K562 (cell line): ENCODE measurements around the gene FAM53A. TPM values are rescaled to one million over a fixed set of nuclear protein-coding genes. Genes with fewer than 3 reads are reported as not detected.

ENCODE experiments used
- BRD4 ChIP-seq: fragments of 200-600 bp; sonication (generic); IDR thresholded peaks from 2 replicates; pipeline ENCODE4 v1.6.1; 2017; ENCODE audit warnings: inconsistent platforms
- CCNT2 ChIP-seq: IDR thresholded peaks from 2 replicates; pipeline ENCODE4 v1.6.1; 2011; ENCODE audit warnings: borderline replicate concordance, low read depth, mild to moderate bottlenecking, moderate library complexity, mixed read lengths, low read length; ENCODE audit not compliant: insufficient read length; ENCODE audit errors: extremely low read depth
- CHD2 ChIP-seq: IDR thresholded peaks from 2 replicates; pipeline ENCODE4 v1.6.1; 2011; ENCODE audit warnings: low read depth, low read length
- CHD4 ChIP-seq: fragments of 200-600 bp; sonication (generic); IDR thresholded peaks from 3 replicates; pipeline ENCODE4 v1.6.1; 2012; ENCODE audit warnings: low read depth, mild to moderate bottlenecking, mixed read lengths, low read length, inconsistent platforms; ENCODE audit not compliant: insufficient read depth, insufficient replicate concordance, poor library complexity, severe bottlenecking
- LCOR ChIP-seq: sonication (generic); formaldehyde crosslinking; IDR thresholded peaks from 2 replicates; pipeline ENCODE4 v1.8.0; 2022; ENCODE audit warnings: mild to moderate bottlenecking, missing genetic modification reagents
- NRF1 ChIP-seq, 2 experiments: fragments of 450-650 bp; IDR thresholded peaks in 1 of 2; conservative IDR thresholded peaks in 1 of 2; 2 replicates each; pipeline ENCODE4 v1.6.1; 2014; ENCODE audit warnings: mild to moderate bottlenecking in 2 of 2
- POLR2G ChIP-seq: fragments of 200-400 bp; formaldehyde crosslinking; IDR thresholded peaks from 2 replicates; pipeline ENCODE4 v1.6.1; 2017; ENCODE audit warnings: low read depth, mild to moderate bottlenecking, antibody characterized with exemption, low read length, moderate library complexity
- RUNX1 ChIP-seq: sonication (generic); IDR thresholded peaks from 2 replicates; pipeline ENCODE4 v1.6.1; 2016; ENCODE audit warnings: antibody characterized with exemption, low read depth
- SIN3A ChIP-seq, 2 experiments: fragments of 150-350 bp in 1 of 2; IDR thresholded peaks; 2 replicates each; pipeline ENCODE4 v1.6.1; 2011 to 2016; ENCODE audit warnings: borderline replicate concordance in 2 of 2, low read depth in 2 of 2, low read length in 2 of 2, mild to moderate bottlenecking in 2 of 2, moderate library complexity in 2 of 2; ENCODE audit not compliant: control insufficient read depth in 1 of 2
- SMARCA5 ChIP-seq: fragments of 450-650 bp; IDR thresholded peaks from 2 replicates; pipeline ENCODE4 v1.6.1; 2016
- ZBED1 ChIP-seq: IDR thresholded peaks from 2 replicates; pipeline ENCODE4 v1.6.1; 2014
- ZFX ChIP-seq: sonication (generic); formaldehyde crosslinking; IDR thresholded peaks from 2 replicates; pipeline ENCODE4 v1.8.0; 2022; ENCODE audit warnings: mild to moderate bottlenecking, missing genetic modification reagents, moderate library complexity
- ZNF146 ChIP-seq: IDR thresholded peaks from one replicate; pipeline ENCODE4 v1.6.1; 2018; ENCODE audit warnings: missing compliant biosample characterization; ENCODE audit not compliant: unreplicated experiment
- ZNF184 ChIP-seq: sonication (generic); formaldehyde crosslinking; IDR thresholded peaks from 2 replicates; pipeline ENCODE4 v1.5.0; 2020; ENCODE audit warnings: missing genetic modification reagents
- ZNF274 ChIP-seq: IDR thresholded peaks from 2 replicates; pipeline ENCODE4 v1.6.1; 2011; ENCODE audit warnings: low read depth, mild to moderate bottlenecking, low read length, moderate library complexity, borderline replicate concordance
- ZZZ3 ChIP-seq: fragments of 450-650 bp; IDR thresholded peaks from 2 replicates; pipeline ENCODE4 v1.6.1; 2016; ENCODE audit warnings: antibody characterized with exemption, mild to moderate bottlenecking, moderate library complexity
- polyA plus RNA-seq, 8 experiments: library from polyadenylated mRNA; depleted of rRNA in 4 of 8; stranded (reverse) in 5 of 8; unstranded in 3 of 8; fragments of >200 nt; fragmentation: Nextera tagmentation in 2 of 8; fragmentation: Illumina TruSeq in 1 of 8; extraction: Ambion mirVana in 2 of 8; extraction: Trizol in 1 of 8; gene quantifications; 2 replicates each; pipeline versions ENCODE4 v1.2.1 to v1.2.3, GENCODE V29; 2011 to 2014; ENCODE audit warnings: inconsistent platforms in 1 of 8, missing spikeins in 1 of 8
- total RNA-seq, 7 experiments: library from RNA; depleted of rRNA in 6 of 7; stranded (reverse); fragments of >200 nt in 6 of 7; fragmentation: Illumina TruSeq in 2 of 7; extraction: Trizol in 2 of 7; gene quantifications; 2 replicates each; pipeline versions ENCODE4 v1.2.1 to v1.2.3, GENCODE V29; 2011 to 2021; ENCODE audit warnings: low replicate concordance in 1 of 7
- TF ChIP-seq, protein P1 (sequence below): fragments of 450-650 bp; conservative IDR thresholded peaks from 2 replicates; pipeline ENCODE4 v1.6.1; 2016; ENCODE audit warnings: missing genetic modification characterization, low read depth, mild to moderate bottlenecking, control low read depth, missing compliant biosample characterization
- TF ChIP-seq, protein P2 (sequence below): fragments of 250-450 bp; sonication (Bioruptor Pico); IDR thresholded peaks from 2 replicates; pipeline ENCODE4 v1.9.0; 2021; ENCODE audit warnings: mild to moderate bottlenecking
- TF ChIP-seq, protein P3 (sequence below): fragments of 250-450 bp; sonication (Bioruptor Pico); IDR thresholded peaks from 2 replicates; pipeline ENCODE4 v1.5.0; 2020; ENCODE audit warnings: mild to moderate bottlenecking, borderline replicate concordance
- TF ChIP-seq, protein P4 (sequence below): fragments of 450-650 bp; formaldehyde crosslinking; IDR thresholded peaks from 2 replicates; pipeline ENCODE4 v1.4.0; 2022; ENCODE audit warnings: missing genetic modification characterization

The FAM53A gene
- total and polyA plus RNA-seq, 9 of the 15 experiments (the other 6 are each of a cell fraction or from before 2014, with no cell fraction given): 0.53 to 2.7 (median 1.4) TPM; not detected in 2

DNA sequence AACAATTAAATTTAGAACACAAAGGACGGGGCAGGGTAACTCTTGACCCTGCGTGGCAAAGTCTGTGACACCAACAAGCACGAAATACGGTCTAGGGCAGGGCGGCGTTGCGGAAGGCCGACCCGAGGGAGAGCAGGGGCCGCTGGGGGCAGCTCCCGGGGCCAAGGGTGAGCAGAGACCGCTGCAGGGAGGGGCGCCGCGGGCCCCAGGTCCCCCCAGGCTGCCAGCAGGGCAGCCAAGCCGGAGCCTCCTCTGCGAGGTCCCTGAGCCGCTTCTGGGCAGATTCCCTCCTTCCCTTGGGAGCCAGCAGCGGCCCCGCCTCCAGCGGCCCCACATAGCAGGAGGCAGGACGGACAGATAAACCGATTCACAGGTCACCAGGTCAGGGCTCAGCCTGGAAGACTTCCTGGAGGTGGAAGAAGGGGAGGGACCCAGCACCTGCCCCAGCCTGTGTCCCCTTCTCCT, 90.2 kb downstream of the FAM53A start (continued):
- TF ChIP-seq CCNT2 (peak; percentile 41), NRF1 (conservative IDR thresholded peaks at IDR 0.05 in 1 of 2, IDR thresholded peaks at IDR 0.05 in 1 of 2) (peak in 1 of 2 experiments; percentile 22; a peak in 1 of 4 replicates), SIN3A (IDR thresholded peaks at IDR 0.05; ENCODE audit: borderline replicate concordance in 2 of 2, control insufficient read depth in 1 of 2, low read depth in 2 of 2, low read length in 2 of 2) (no peak), RUNX1 (no peak), CHD2 (no peak), BRD4 (no peak), LCOR (peak; percentile 51; the same call in 1 of the 2 replicates), ZNF274 (no peak), ZFX (peak; percentile 52; the same call in 1 of the 2 replicates), POLR2G (peak; percentile 41; the same call in 1 of the 2 replicates), ZZZ3 (no peak), SMARCA5 (peak; percentile 68; the same call in 1 of the 2 replicates), CHD4 (no peak), ZNF184 (CRISPR knock-in tag) (no peak), ZNF146 (no peak), ZBED1 (no peak)
- TF ChIP-seq, protein P1, sequence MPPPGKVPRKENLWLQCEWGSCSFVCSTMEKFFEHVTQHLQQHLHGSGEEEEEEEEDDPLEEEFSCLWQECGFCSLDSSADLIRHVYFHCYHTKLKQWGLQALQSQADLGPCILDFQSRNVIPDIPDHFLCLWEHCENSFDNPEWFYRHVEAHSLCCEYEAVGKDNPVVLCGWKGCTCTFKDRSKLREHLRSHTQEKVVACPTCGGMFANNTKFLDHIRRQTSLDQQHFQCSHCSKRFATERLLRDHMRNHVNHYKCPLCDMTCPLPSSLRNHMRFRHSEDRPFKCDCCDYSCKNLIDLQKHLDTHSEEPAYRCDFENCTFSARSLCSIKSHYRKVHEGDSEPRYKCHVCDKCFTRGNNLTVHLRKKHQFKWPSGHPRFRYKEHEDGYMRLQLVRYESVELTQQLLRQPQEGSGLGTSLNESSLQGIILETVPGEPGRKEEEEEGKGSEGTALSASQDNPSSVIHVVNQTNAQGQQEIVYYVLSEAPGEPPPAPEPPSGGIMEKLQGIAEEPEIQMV (tag): peak; percentile 93
- TF ChIP-seq, protein P2, sequence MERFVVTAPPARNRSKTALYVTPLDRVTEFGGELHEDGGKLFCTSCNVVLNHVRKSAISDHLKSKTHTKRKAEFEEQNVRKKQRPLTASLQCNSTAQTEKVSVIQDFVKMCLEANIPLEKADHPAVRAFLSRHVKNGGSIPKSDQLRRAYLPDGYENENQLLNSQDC (CRISPR knock-in tag): no peak
- TF ChIP-seq, protein P3, sequence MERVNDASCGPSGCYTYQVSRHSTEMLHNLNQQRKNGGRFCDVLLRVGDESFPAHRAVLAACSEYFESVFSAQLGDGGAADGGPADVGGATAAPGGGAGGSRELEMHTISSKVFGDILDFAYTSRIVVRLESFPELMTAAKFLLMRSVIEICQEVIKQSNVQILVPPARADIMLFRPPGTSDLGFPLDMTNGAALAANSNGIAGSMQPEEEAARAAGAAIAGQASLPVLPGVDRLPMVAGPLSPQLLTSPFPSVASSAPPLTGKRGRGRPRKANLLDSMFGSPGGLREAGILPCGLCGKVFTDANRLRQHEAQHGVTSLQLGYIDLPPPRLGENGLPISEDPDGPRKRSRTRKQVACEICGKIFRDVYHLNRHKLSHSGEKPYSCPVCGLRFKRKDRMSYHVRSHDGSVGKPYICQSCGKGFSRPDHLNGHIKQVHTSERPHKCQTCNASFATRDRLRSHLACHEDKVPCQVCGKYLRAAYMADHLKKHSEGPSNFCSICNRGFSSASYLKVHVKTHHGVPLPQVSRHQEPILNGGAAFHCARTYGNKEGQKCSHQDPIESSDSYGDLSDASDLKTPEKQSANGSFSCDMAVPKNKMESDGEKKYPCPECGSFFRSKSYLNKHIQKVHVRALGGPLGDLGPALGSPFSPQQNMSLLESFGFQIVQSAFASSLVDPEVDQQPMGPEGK (CRISPR knock-in tag): no peak
- TF ChIP-seq, protein P4, sequence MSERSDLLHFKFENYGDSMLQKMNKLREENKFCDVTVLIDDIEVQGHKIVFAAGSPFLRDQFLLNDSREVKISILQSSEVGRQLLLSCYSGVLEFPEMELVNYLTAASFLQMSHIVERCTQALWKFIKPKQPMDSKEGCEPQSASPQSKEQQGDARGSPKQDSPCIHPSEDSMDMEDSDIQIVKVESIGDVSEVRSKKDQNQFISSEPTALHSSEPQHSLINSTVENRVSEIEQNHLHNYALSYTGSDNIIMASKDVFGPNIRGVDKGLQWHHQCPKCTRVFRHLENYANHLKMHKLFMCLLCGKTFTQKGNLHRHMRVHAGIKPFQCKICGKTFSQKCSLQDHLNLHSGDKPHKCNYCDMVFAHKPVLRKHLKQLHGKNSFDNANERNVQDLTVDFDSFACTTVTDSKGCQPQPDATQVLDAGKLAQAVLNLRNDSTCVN (CRISPR knock-in tag): no peak
